ENCODE data around the gene ABCB1.
"Not testable (repeated sequence)": the region's sequence is repeated elsewhere in the genome, so short reads cannot be mapped to it uniquely, and the experiment has no call there.

ABCB1 gene

GRCh38 chr7:87572513-87572912 is 28.2 kb downstream of the ABCB1 start:
- not testable (repeated sequence) for H3K4me1 ChIP-seq (ENCODE audit: insufficient read depth, low read length); H3K27ac ChIP-seq (ENCODE audit: low read length); H3K4me3 ChIP-seq (ENCODE audit: low read length); H3K9ac ChIP-seq (ENCODE audit: low read depth, low read length); H3K36me3 ChIP-seq (ENCODE audit: insufficient read depth, low read depth, low read length); H3K27me3 ChIP-seq (ENCODE audit: insufficient read depth, low read length); H3K9me3 ChIP-seq (ENCODE audit: insufficient read depth, low read depth, low read length)

GRCh38 chr7:87570178-87570577 is 30.5 kb downstream of the ABCB1 start:
- Histone ChIP-seq H3K27me3 (ENCODE audit: insufficient read depth, low read length) (no peaks in the 10 kb centered on the region), H3K9me3 (ENCODE audit: insufficient read depth, low read depth, low read length) (no peaks in the 10 kb centered on the region; the same call in 1 of the 2 replicates), H3K36me3 (ENCODE audit: insufficient read depth, low read depth, low read length) (no peaks in the 10 kb centered on the region), H3K4me1 (ENCODE audit: insufficient read depth, low read length) (no peaks in the 10 kb centered on the region), H3K27ac (ENCODE audit: low read length) (no peak overlapping the region), H3K4me3 (ENCODE audit: low read length) (no peak overlapping the region), H3K9ac (ENCODE audit: low read depth, low read length) (no peak overlapping the region)

- H3K27ac ChIP-seq (ENCODE audit: low read length) = no peak overlapping the region
- H3K4me3 ChIP-seq (ENCODE audit: low read length) = no peak overlapping the region
- no peaks in the 10 kb centered on the region for H3K27me3 ChIP-seq (ENCODE audit: insufficient read depth, low read length)
These were observed 33.6 kb downstream of the ABCB1 start for GRCh38 chr7:87567052-87567451.

GRCh38 chr7:87566311-87566900 is 34.3 kb downstream of the ABCB1 start:
- Histone ChIP-seq H3K27me3 (ENCODE audit: insufficient read depth, low read length) (no peaks in the 10 kb centered on the region), H3K4me1 (ENCODE audit: insufficient read depth, low read length) (peaks cover 4% of the 10 kb centered on the region; the same call in 1 of the 2 replicates), H3K27ac (ENCODE audit: low read length) (no peak overlapping the region), H3K4me3 (ENCODE audit: low read length) (no peak overlapping the region), H3K9ac (ENCODE audit: low read depth, low read length) (no peak overlapping the region), H3K9me3 (ENCODE audit: insufficient read depth, low read depth, low read length) (no peaks in the 10 kb centered on the region; the same call in 1 of the 2 replicates), H3K36me3 (ENCODE audit: insufficient read depth, low read depth, low read length) (no peaks in the 10 kb centered on the region)

More at GRCh38 chr7:87567052-87567451, 33.6 kb downstream of the ABCB1 start:
- Histone ChIP-seq H3K36me3 (ENCODE audit: insufficient read depth, low read depth, low read length) (no peaks in the 10 kb centered on the region), H3K9me3 (ENCODE audit: insufficient read depth, low read depth, low read length) (no peaks in the 10 kb centered on the region; the same call in 1 of the 2 replicates), H3K9ac (ENCODE audit: low read depth, low read length) (no peak overlapping the region), H3K4me1 (ENCODE audit: insufficient read depth, low read length) (0 out of 2 replicates have a peak, but pooled peaks cover 1% of the 10 kb centered on the region)

GRCh38 chr7:87565877-87566276 is 34.8 kb downstream of the ABCB1 start:
- Histone ChIP-seq H3K9ac (ENCODE audit: low read depth, low read length) (no peak overlapping the region), H3K4me3 (ENCODE audit: low read length) (no peak overlapping the region), H3K36me3 (ENCODE audit: insufficient read depth, low read depth, low read length) (no peaks in the 10 kb centered on the region), H3K9me3 (ENCODE audit: insufficient read depth, low read depth, low read length) (no peaks in the 10 kb centered on the region), H3K4me1 (ENCODE audit: insufficient read depth, low read length) (peaks cover 9% of the 10 kb centered on the region; the same call in 1 of the 2 replicates), H3K27me3 (ENCODE audit: insufficient read depth, low read length) (no peaks in the 10 kb centered on the region), H3K27ac (ENCODE audit: low read length) (no peak overlapping the region)

GRCh38 chr7:87564296-87564963 is 36.3 kb downstream of the ABCB1 start:
- Histone ChIP-seq H3K4me1 (ENCODE audit: insufficient read depth, low read length) (peaks cover 23% of the 10 kb centered on the region; the same call in 1 of the 2 replicates), H3K27ac (ENCODE audit: low read length) (no peak overlapping the region), H3K9me3 (ENCODE audit: insufficient read depth, low read depth, low read length) (no peaks in the 10 kb centered on the region)

GRCh38 chr7:87561702-87562101 is 39.0 kb downstream of the ABCB1 start:
- H3K9me3 ChIP-seq (ENCODE audit: insufficient read depth, low read depth, low read length) = no peaks in the 10 kb centered on the region
- no peak overlapping the region for H3K4me3 ChIP-seq (ENCODE audit: low read length)
- no peak overlapping the region for H3K27ac ChIP-seq (ENCODE audit: low read length)
- no peaks in the 10 kb centered on the region for H3K27me3 ChIP-seq (ENCODE audit: insufficient read depth, low read length)
- H3K4me1 ChIP-seq (ENCODE audit: insufficient read depth, low read length) = peaks cover 24% of the 10 kb centered on the region; the same call in 1 of the 2 replicates
- no peaks in the 10 kb centered on the region for H3K36me3 ChIP-seq (ENCODE audit: insufficient read depth, low read depth, low read length)
- no peak overlapping the region for H3K9ac ChIP-seq (ENCODE audit: low read depth, low read length)

More at GRCh38 chr7:87564296-87564963, 36.3 kb downstream of the ABCB1 start:
- no peak overlapping the region for H3K9ac ChIP-seq (ENCODE audit: low read depth, low read length)
- no peaks in the 10 kb centered on the region for H3K27me3 ChIP-seq (ENCODE audit: insufficient read depth, low read length)
- H3K36me3 ChIP-seq (ENCODE audit: insufficient read depth, low read depth, low read length) = no peaks in the 10 kb centered on the region
- H3K4me3 ChIP-seq (ENCODE audit: low read length) = no peak overlapping the region

- Histone ChIP-seq H3K4me1 (ENCODE audit: insufficient read depth, low read length) (peaks cover 24% of the 10 kb centered on the region; the same call in 1 of the 2 replicates), H3K36me3 (ENCODE audit: insufficient read depth, low read depth, low read length) (no peaks in the 10 kb centered on the region), H3K9ac (ENCODE audit: low read depth, low read length) (no peak overlapping the region), H3K4me3 (ENCODE audit: low read length) (peak overlapping the region; percentile 23; the same call in 1 of the 2 replicates), H3K27me3 (ENCODE audit: insufficient read depth, low read length) (no peaks in the 10 kb centered on the region), H3K27ac (ENCODE audit: low read length) (no peak overlapping the region), H3K9me3 (ENCODE audit: insufficient read depth, low read depth, low read length) (no peaks in the 10 kb centered on the region)
These were observed 39.6 kb downstream of the ABCB1 start for GRCh38 chr7:87561102-87561501.

GRCh38 chr7:87552351-87552900 is 48.3 kb downstream of the ABCB1 start:
- Histone ChIP-seq H3K27ac (ENCODE audit: low read length) (no peak overlapping the region), H3K9ac (ENCODE audit: low read depth, low read length) (no peak overlapping the region), H3K9me3 (ENCODE audit: insufficient read depth, low read depth, low read length) (no peaks in the 10 kb centered on the region), H3K27me3 (ENCODE audit: insufficient read depth, low read length) (no peaks in the 10 kb centered on the region), H3K4me3 (ENCODE audit: low read length) (no peak overlapping the region), H3K4me1 (ENCODE audit: insufficient read depth, low read length) (no peaks in the 10 kb centered on the region), H3K36me3 (ENCODE audit: insufficient read depth, low read depth, low read length) (no peaks in the 10 kb centered on the region)

- no peaks in the 10 kb centered on the region for H3K27me3 ChIP-seq (ENCODE audit: insufficient read depth, low read length)
- no peak overlapping the region for H3K9ac ChIP-seq (ENCODE audit: low read depth, low read length)
- no peak overlapping the region for H3K4me3 ChIP-seq (ENCODE audit: low read length)
- H3K36me3 ChIP-seq (ENCODE audit: insufficient read depth, low read depth, low read length) = no peaks in the 10 kb centered on the region
- no peaks in the 10 kb centered on the region for H3K9me3 ChIP-seq (ENCODE audit: insufficient read depth, low read depth, low read length)
- H3K27ac ChIP-seq (ENCODE audit: low read length) = no peak overlapping the region
- no peaks in the 10 kb centered on the region for H3K4me1 ChIP-seq (ENCODE audit: insufficient read depth, low read length)
These were observed 52.4 kb downstream of the ABCB1 start for GRCh38 chr7:87548123-87548919.

GRCh38 chr7:87545760-87546159 is 54.9 kb downstream of the ABCB1 start:
- Histone ChIP-seq H3K4me1 (ENCODE audit: insufficient read depth, low read length) (no peaks in the 10 kb centered on the region), H3K27ac (ENCODE audit: low read length) (no peak overlapping the region), H3K27me3 (ENCODE audit: insufficient read depth, low read length) (no peaks in the 10 kb centered on the region), H3K9ac (ENCODE audit: low read depth, low read length) (no peak overlapping the region), H3K9me3 (ENCODE audit: insufficient read depth, low read depth, low read length) (no peaks in the 10 kb centered on the region), H3K36me3 (ENCODE audit: insufficient read depth, low read depth, low read length) (no peaks in the 10 kb centered on the region), H3K4me3 (ENCODE audit: low read length) (no peak overlapping the region)
